GM12892 (cell line): Measurements from ENCODE around the gene POP5. TPM values are rescaled to one million over a fixed set of nuclear protein-coding genes. Genes with fewer than 3 reads are reported as not detected.
A peak's percentile ranks its signal among the peaks of the same experiment; 100 is the strongest.
"Not testable (repeated sequence)": the region's sequence is repeated elsewhere in the genome, so short reads cannot be mapped to it uniquely, and the experiment has no call there.

Source experiments
- DNase-seq: peaks from one replicate; pipeline ENCODE4 v3.0.0; 2011; ENCODE audit not compliant: insufficient read length
- FAIRE-seq: peaks from 2 replicates; lab custom pipeline; 2011; peaks lifted over from hg19 to GRCh38; lab: Jason Lieb, UNC
- POLR2A ChIP-seq: IDR thresholded peaks from 2 replicates; pipeline ENCODE4 v1.6.1; 2011; ENCODE audit warnings: low read depth, low read length, control low read depth
- POLR2AphosphoS5 ChIP-seq: IDR thresholded peaks from 2 replicates; pipeline ENCODE4 v1.6.1; 2011; ENCODE audit warnings: low read depth, low read length, control low read depth
- TAF1 ChIP-seq: IDR thresholded peaks from 2 replicates; pipeline ENCODE4 v1.6.1; 2011; ENCODE audit warnings: low read depth, mild to moderate bottlenecking, control low read depth, low read length, borderline replicate concordance
- polyA plus RNA-seq: library from polyadenylated mRNA; unstranded; fragments of >200 nt; gene quantifications from one replicate; pipeline ENCODE4 v1.2.1, GENCODE V29; 2012; ENCODE audit warnings: missing spikeins, inconsistent platforms; ENCODE audit not compliant: missing spikeins

The POP5 gene
- 52.9 TPM for polyA plus RNA-seq

DNA sequence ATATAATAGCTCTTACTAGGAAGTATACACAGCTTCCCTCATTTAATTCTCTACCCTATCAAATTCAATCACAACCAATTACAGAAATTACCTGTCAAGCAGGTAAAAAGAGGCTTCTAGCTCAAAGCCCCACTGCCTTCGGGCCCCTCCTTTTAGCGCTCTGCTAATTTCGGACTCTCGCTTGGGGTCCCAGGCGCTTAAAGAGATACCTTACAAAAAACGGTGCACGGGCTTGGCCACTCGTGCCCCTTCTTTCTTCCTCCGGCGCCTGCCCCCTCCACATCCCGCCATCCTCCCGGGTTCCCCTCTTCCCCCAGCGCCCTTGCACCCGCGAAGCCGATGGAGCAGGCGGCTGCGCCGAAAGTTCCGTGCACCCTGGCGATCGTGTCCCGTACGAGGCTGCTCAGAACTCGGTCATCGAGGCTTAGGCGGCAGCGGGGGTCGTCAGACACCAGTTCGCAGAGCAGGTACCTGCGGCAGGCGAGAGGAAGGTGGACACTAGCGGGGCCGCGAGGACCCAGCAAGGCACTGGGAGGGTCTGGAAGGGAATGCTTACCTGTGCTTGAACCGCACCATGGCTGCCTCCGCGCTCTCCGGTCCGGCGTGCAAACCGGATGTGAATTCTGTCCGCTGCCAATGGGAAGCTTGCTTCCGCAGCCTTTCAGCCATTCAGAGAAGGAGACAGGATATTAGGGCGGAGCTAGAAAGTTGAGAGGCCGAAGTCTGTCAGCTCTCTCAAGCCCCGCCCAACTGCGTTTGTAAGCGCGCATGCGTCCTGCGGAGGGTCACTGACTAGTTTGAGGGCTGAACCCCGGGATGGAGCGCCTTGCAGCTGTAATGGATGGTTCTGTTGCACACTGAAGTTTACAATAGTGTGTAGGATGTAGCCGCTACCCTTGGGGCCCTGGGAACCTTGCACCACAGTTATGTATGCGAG, at the start of gene POP5:
Gene POP5 (minus strand): TSS at position 616 of the 937 bp plus-strand sequence. CDS start 40 bp downstream, at position 576.
- TF ChIP-seq TAF1 (peak; percentile 88), POLR2AphosphoS5 (peak; percentile 96), POLR2A (peak; percentile 98)
- DNase-seq (peak; percentile 73), FAIRE-seq (peak; percentile 95)

DNA sequence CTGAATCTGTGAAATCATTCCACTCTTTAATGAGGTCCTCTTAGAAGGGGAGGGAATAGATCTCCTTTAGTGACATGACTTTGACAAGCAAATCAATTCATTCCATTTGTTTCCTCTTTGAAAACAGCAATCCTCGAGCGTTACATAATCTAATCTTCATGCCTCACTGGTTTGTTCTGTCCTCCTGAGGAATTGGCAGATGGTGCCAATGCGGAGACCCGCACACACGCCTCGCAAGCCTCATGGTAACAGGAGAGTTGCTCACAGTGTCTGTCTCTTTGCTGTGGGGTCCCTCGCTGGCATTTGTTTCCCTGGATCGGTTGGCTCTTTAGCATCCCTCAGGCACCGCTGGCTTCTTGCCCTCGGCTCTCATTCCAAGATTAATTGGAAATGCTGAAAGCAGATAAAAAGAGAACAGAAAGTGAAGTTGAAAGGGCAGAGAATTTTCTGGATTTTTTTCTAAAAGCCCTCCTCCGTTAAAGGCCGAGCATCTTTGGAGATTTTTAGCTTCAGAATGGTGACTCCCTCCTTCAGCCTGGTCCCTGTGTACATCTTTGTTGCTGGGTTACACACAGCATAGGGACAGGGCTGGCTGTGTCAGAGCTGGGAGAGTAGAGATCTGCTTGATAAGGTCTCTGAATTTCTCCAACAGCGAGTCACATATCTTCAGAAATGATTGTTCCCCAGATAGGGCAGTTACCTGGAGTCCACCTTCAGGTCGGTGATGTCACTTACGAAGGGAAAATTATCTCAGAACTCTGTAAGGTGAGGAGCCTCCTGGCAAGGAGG, 49.1 kb upstream of the POP5 start:
- no peak for DNase-seq
- TF ChIP-seq POLR2A (no peak), POLR2AphosphoS5 (no peak), TAF1 (no peak)
- FAIRE-seq, result no peak

DNA sequence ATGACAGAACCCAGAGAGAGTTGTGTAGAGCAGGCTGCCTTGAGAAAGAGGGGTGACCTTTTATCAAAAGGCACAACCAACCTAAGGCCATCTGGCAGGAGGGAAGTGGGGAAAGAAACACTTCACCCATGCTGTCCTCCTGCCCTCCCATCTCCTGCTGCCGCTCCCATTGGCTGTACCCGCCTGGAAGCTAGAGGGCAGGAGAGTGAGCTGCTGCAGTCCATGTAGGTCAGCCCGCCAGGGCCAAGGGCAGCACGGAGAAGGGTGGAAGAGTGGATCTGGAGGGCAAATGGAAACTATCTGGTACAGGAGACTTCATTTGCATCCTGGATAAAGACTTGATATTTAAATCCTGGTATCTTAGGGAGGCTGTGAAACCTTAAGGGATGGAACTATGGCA, 47.7 kb upstream of the POP5 start:
- FAIRE-seq, result no peak
- no peak for TF ChIP-seq POLR2AphosphoS5
- no peak for TF ChIP-seq TAF1
- TF ChIP-seq POLR2A, result no peak
- no peak for DNase-seq

GRCh38 chr12:120625557-120626419, 44.6 kb upstream of the POP5 start:
- DNase-seq (no peak), FAIRE-seq (no peak)
- no peak for TF ChIP-seq TAF1
- no peak for TF ChIP-seq POLR2A
- no peak for TF ChIP-seq POLR2AphosphoS5

DNA sequence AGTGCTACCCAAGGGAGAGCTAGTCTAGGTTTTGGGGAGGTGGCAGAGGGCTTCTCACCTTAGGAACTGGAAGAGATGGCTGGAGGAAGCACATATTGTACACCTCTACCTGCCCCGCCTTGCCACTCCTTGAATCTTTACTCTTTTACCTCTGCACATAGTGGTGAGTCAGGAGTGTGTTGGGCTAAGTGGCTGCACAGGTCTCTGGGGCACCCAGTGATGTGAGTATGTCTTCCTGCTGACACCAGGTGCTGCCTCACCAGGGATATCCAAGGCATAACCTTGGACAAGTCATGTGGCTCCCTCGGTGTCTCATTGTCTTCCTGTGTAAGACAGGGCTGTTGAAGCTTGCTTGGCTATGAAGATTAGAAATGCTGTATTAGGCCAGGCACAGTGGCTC, 39.4 kb upstream of the POP5 start:
- no peak for FAIRE-seq

DNA sequence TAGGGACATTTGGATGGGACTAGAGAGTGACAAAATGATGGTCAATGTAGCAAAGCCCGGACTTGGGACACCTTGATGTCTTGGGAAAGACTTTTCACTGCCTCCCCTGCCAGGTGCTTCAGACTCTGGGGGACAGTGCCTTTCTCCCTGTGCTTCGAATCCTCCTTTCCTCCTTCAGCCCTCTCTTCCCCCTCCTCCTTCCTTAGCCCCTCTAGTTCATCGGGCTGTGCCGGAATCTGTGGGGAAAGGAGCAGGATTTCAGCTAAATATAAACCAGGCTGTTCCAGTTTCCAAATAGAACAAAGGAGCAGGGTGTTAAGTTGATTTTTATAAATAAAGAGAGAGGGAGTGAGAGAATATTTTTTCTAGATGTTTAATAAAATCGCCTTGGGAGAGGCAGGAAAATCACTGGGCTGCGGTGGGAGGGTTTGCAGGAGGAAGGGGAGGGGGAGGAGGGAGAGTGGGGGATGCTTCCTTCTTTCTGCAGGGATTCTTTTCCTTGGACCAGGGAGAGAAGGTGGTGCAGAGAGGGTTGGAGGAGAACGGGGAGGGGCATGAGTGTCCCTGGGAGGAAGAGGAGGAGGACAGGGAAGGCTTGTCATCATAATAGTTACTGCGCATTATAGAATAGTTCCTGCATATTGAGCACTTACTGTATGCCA, 37.9 kb upstream of the POP5 start:
- TF ChIP-seq POLR2AphosphoS5, result no peak
- TF ChIP-seq TAF1, result no peak
- TF ChIP-seq POLR2A, result no peak
- no peak for DNase-seq
- FAIRE-seq, result no peak

More for the DNA sequence above, 39.4 kb upstream of the POP5 start:
- TF ChIP-seq TAF1, result no peak
- TF ChIP-seq POLR2A, result no peak
- no peak for TF ChIP-seq POLR2AphosphoS5
- DNase-seq, result no peak

GRCh38 chr12:120617767-120618166, 36.6 kb upstream of the POP5 start:
- not testable (repeated sequence) for DNase-seq, FAIRE-seq

- DNase-seq, FAIRE-seq: not testable (repeated sequence)
These were observed 36.0 kb upstream of the POP5 start for GRCh38 chr12:120617193-120617592.

DNA sequence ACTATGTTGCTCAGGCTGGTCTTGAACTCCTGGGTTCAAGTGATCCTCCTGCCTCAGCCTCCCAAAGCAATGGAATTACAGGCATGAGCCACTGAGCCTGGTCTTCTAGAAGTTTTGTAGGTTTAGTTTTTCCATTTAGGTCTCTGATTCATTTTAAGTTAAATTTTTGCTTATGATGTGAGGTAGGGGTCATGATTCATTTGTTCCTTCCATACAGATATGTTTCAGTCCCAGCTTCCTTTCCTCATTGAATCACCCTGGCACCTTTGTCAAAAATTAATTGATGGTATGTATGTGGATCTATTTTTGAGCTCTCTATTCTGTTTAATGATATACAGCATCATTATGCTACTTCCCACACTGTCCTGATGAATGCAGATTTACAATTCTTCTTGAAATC, 33.6 kb upstream of the POP5 start:
- no peak for FAIRE-seq
- no peak for TF ChIP-seq TAF1
- TF ChIP-seq POLR2A, result no peak
- TF ChIP-seq POLR2AphosphoS5, result no peak
- no peak for DNase-seq

DNA sequence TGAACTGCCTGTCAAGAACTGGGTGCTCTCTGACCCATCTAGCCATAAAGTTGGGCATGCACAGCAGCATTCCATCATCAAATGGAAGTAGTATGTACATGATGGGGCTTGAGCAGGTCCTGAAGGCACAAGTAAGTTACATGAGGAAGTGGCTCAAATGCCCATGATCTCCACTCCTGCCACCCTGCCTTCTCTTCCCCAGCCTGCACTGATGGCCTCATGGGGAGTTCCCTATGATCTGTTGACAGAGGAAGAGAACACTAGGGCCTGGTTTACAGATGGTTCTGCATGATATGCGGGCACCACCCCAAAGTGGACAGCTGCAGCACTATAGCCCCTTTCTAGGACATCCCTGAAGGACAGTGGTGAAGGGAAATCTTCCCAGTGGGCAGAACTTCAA, 30.3 kb upstream of the POP5 start:
- FAIRE-seq, DNase-seq: not testable (repeated sequence)

- no peak for FAIRE-seq
- TF ChIP-seq POLR2AphosphoS5, result no peak
- no peak for TF ChIP-seq POLR2A
- TF ChIP-seq TAF1, result no peak
- DNase-seq, result no peak
These were observed 29.4 kb upstream of the POP5 start for GRCh38 chr12:120610560-120610959.

DNA sequence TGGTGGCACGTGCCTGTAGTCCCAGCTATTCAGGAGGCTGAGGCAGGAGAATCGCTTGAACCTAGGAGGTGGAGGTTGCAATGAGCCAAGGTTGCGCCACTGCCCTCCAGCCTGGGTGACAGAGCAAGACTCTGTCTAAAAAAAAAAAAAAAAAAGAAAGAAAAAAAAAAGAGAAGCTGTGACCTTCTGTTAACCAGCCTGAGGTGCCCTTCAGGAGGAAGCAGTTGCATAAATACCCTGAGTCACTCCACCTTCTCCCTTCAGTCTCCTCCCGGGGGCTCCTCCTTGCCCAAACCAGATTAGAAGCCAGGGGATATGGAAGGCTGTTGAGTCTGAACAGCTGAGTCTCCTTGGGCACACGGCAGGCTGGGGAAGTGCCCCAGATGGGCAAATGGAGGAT, 21.2 kb upstream of the POP5 start:
- not testable (repeated sequence) for FAIRE-seq, DNase-seq
